ENCODE measurements around the gene SNTB2. TPM values are rescaled to one million over a fixed set of nuclear protein-coding genes. Genes with fewer than 3 reads are reported as not detected.

SNTB2 gene
- polyA plus RNA-seq, 1 of the 3 experiments (the other 2 are of a cell fraction), result 13.0 TPM

DNA sequence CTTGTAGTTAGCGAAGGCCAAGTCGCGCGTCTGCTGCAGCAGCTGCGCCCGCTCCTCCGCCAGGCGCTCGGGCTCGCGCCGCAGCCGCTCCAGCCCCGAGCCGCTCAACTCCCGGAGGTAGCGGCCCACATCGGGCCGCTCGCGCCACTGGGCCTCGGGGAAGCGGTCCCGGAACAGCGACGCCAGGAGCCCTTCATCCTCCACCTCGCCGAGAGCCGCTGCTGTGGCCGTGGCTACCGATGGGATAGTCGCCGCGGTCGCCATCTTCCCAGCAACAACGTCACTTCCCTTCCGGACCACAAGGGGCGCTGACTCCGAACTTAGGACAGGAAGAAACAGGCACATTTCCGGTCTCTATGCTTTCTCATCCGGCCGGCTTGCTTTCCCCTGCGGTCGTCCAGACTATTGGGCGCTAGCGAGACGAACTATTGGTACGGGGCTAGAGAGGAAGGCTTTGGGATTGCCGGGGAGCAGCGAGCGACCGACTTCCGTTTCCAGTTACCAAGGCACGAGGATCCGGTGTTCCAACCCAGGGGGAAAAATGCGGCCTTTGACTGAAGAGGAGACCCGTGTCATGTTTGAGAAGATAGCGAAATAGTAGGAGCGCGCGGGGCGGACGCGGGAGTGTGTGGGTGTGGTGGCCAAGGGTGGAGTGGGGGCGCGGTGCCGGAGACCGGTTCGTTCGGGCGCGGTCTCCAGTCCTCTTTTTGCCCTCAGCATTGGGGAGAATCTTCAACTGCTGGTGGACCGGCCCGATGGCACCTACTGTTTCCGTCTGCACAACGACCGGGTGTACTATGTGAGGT is 152.5 kb downstream of the SNTB2 start, which contains the start of the genes COG8 and NIP7 (continued):
- TF ChIP-seq, protein P1, sequence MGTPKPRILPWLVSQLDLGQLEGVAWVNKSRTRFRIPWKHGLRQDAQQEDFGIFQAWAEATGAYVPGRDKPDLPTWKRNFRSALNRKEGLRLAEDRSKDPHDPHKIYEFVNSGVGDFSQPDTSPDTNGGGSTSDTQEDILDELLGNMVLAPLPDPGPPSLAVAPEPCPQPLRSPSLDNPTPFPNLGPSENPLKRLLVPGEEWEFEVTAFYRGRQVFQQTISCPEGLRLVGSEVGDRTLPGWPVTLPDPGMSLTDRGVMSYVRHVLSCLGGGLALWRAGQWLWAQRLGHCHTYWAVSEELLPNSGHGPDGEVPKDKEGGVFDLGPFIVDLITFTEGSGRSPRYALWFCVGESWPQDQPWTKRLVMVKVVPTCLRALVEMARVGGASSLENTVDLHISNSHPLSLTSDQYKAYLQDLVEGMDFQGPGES (IDR thresholded peaks at IDR 0.05; ENCODE audit: low read depth, low read length), result no peak
- TF ChIP-seq ELF1 (IDR thresholded peaks at IDR 0.05), result peak; percentile 81
- TF ChIP-seq NRF1 (IDR thresholded peaks at IDR 0.05; ENCODE audit: low read depth, low read length), result no peak
- no peak for TF ChIP-seq EP300 (IDR thresholded peaks at IDR 0.05; ENCODE audit: borderline replicate concordance in 1 of 2, low read depth in 1 of 2, low read length in 1 of 2)
- TF ChIP-seq SIN3A (IDR thresholded peaks at IDR 0.05; ENCODE audit: borderline replicate concordance, low read depth, low read length), result peak; percentile 85; the same call in 1 of the 2 replicates
- no peak for TF ChIP-seq MEF2A (IDR thresholded peaks at IDR 0.05; ENCODE audit: borderline replicate concordance, low read depth)
- TF ChIP-seq, protein P2, sequence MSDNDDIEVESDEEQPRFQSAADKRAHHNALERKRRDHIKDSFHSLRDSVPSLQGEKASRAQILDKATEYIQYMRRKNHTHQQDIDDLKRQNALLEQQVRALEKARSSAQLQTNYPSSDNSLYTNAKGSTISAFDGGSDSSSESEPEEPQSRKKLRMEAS (IDR thresholded peaks at IDR 0.05; ENCODE audit: low read depth), result peak; percentile 98
- TF ChIP-seq, protein P3, sequence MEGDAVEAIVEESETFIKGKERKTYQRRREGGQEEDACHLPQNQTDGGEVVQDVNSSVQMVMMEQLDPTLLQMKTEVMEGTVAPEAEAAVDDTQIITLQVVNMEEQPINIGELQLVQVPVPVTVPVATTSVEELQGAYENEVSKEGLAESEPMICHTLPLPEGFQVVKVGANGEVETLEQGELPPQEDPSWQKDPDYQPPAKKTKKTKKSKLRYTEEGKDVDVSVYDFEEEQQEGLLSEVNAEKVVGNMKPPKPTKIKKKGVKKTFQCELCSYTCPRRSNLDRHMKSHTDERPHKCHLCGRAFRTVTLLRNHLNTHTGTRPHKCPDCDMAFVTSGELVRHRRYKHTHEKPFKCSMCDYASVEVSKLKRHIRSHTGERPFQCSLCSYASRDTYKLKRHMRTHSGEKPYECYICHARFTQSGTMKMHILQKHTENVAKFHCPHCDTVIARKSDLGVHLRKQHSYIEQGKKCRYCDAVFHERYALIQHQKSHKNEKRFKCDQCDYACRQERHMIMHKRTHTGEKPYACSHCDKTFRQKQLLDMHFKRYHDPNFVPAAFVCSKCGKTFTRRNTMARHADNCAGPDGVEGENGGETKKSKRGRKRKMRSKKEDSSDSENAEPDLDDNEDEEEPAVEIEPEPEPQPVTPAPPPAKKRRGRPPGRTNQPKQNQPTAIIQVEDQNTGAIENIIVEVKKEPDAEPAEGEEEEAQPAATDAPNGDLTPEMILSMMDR (IDR thresholded peaks at IDR 0.05), result peak; percentile 67

DNA sequence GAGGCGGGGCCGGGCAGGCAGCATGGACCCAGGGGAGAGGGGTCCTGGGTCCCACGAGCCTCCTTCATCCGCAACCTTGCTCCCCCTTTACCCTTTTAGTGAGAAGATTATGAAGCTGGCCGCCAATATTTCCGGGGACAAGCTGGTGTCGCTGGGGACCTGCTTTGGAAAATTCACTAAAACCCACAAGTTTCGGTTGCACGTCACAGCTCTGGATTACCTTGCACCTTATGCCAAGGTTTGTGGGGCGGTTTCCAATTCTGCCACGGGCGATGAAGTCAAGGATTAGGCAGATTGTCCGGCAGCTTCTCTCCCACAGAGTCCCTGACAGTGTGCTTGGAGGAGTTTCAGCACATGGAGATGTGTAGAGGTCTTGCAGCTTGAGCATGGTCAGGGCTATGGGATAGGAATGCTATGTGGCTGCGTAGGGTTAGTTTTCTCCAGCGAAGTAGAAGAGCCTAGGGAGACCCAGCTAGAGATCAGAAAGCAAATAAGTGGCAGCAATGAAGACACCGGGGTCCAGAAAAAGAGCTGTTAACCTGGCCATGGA is 153.2 kb downstream of the SNTB2 start:
- peaks cover 77% of the 10 kb centered on the region for H3K79me2 ChIP-seq (ENCODE audit: insufficient read depth)
- ChIA-PET POLR2A (interaction anchor here (1.1 to 3.3 kb wide), 3 partner anchors 11 to 14 kb away, joined by 3 to 24 read pairs (median 4); partner anchors contain the start of gene PDF), CTCF (interaction anchor here (0.8 to 1.3 kb wide), 4 partner anchors 11 to 36 kb away, joined by 3 to 6 read pairs (median 3); partner anchors contain the start of gene TMED6)
- TF ChIP-seq, protein P4, sequence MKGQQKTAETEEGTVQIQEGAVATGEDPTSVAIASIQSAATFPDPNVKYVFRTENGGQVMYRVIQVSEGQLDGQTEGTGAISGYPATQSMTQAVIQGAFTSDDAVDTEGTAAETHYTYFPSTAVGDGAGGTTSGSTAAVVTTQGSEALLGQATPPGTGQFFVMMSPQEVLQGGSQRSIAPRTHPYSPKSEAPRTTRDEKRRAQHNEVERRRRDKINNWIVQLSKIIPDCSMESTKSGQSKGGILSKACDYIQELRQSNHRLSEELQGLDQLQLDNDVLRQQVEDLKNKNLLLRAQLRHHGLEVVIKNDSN (IDR thresholded peaks at IDR 0.05; ENCODE audit: borderline replicate concordance, low read depth), result no peak
- TF ChIP-seq CHD2 (IDR thresholded peaks at IDR 0.05; ENCODE audit: low read length, partially characterized antibody) (no peak), RCOR1 (IDR thresholded peaks at IDR 0.05; ENCODE audit: low read length) (no peak), MXI1 (IDR thresholded peaks at IDR 0.05; ENCODE audit: low read depth, low read length) (peak; percentile 27; the same call in 1 of the 2 replicates), NRF1 (IDR thresholded peaks at IDR 0.05; ENCODE audit: low read depth, low read length) (no peak)
- peaks cover 7% of the 10 kb centered on the region for H3F3A ChIP-seq (replicated peaks; ENCODE audit: insufficient read depth)
- H3K9ac ChIP-seq, result peak overlapping the region; percentile 89
- H3K4me2 ChIP-seq, result peak overlapping the region; percentile 99
- no peak for DNase-seq
- H3K4me3 ChIP-seq (ENCODE audit: low read depth in 2 of 2, low read length in 1 of 2), result peak overlapping the region; percentile 76 to 99
- H3K27ac ChIP-seq (ENCODE audit: low read depth in 2 of 2, low read length in 1 of 2), result peak overlapping the region; percentile 85 to 89
- H3K9me2 ChIP-seq, result no peaks in the 10 kb centered on the region
- WGBS (ENCODE audit: low lambda C conversion rate), result 2% methylated on average over 12 of the region's 16 CpGs
- peak overlapping the region; percentile 72 for H2AFZ ChIP-seq (ENCODE audit: low read depth)
- peaks cover 33 to 52% of the 10 kb centered on the region in 2 experiments for H3K36me3 ChIP-seq (replicated peaks in 1 of 2; ENCODE audit: control insufficient read depth in 1 of 2, insufficient read depth in 2 of 2, low read length in 1 of 2)
- no peaks in the 10 kb centered on the region for H3K27me3 ChIP-seq (ENCODE audit: insufficient read depth)
- H3K9me3 ChIP-seq, result no peaks in the 10 kb centered on the region
- no peaks in the 10 kb centered on the region for H4K20me1 ChIP-seq (ENCODE audit: insufficient read depth)
- peaks cover 15 to 20% of the 10 kb centered on the region in 2 experiments; a peak in 3 of 4 replicates for H3K4me1 ChIP-seq (ENCODE audit: control insufficient read depth in 1 of 2, insufficient read depth in 2 of 2, low read depth in 1 of 2, low read length in 1 of 2)

All from SK-N-SH (cell line).